ENCODE data around the gene PNRC2.
"Not testable (repeated sequence)": the region's sequence is repeated elsewhere in the genome, so short reads cannot be mapped to it uniquely, and the experiment has no call there.

Gene PNRC2

DNA sequence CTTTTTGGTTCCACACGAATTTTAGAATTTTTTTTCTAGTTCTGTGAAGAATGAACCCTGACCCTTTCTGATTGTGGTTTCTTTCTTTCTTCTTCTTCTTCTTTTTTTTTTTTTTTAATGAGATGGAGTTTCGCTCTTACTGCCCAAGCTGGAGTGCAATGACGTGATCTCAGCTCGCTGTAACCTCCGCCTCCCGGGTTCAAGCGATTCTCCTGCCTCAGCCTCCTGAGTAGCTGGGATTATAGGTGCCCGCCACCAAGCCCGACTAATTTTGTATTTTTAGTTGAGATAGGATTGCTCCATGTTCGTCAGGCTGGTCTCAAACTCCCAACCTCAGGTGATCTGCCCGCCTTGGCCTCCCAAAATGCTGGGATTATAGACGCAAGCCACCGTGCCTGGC, 32.4 kb downstream of the PNRC2 start:
- not testable (repeated sequence) for DNase-seq (ENCODE audit: low spot score)

DNA sequence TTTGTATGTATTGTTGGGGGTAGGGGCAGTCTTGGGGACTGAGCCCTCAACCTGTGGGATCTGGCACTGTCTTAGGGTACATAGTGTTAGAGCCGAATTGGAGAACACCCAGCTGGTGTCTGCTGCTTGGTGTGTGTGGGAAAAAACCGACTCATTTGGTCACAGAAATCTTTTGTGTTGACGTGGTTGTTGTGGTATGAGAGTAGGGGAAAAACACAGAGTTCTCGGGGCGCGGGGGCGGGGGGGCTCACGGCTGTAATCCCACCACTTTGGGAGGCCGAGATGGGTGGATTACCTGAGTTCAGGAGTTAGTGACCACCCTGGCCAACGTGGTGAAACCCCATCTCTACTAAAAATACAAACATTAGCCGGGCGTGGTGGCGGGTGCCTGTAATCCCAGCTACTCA, 35.8 kb downstream of the PNRC2 start:
- no peak for DNase-seq (ENCODE audit: low spot score)

DNA sequence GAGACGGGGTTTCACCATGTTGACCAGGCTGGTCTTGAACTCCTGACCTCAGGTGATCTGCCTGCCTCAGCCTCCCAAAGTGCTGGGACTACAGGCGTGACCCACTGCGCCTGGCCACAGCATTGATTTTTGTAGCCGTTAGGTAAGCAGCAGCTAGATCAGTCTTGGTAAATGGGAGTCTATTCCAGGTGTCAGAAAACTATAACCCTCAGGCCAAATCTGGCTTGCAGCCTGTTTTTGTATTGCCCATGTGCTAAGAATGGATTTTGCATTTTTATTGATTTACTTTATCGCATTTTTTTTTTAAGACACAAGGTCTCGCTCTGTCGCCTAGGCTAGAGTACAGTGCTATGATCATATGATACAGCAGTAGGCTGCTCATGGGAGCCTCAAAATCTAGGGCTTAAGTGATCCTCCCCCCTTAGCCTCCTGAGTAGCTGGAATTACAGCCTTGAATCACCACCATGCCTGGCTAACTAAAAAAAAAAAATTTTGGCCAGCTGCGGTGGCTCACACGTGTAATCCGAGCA, 37.1 kb downstream of the PNRC2 start:
- no peak for DNase-seq (ENCODE audit: low spot score)

DNA sequence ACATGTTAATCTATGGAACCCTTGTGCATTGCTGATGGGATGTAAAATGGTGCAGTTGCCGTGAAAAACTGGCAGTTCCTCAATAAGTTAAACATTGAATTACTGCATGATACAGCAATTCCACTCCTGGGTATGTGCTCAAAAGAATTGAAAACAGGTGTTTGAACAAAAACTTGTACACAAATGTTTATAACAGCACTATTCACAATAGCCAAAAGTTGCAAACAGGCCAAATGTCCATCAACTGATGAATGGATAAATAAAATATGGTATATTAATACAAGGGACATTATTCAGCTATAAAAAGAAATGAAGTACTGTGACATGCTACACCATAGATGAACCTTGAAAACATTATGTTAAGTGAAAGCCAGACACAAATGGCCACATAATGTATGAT, 38.2 kb downstream of the PNRC2 start:
- DNase-seq (ENCODE audit: low spot score) = no peak

DNA sequence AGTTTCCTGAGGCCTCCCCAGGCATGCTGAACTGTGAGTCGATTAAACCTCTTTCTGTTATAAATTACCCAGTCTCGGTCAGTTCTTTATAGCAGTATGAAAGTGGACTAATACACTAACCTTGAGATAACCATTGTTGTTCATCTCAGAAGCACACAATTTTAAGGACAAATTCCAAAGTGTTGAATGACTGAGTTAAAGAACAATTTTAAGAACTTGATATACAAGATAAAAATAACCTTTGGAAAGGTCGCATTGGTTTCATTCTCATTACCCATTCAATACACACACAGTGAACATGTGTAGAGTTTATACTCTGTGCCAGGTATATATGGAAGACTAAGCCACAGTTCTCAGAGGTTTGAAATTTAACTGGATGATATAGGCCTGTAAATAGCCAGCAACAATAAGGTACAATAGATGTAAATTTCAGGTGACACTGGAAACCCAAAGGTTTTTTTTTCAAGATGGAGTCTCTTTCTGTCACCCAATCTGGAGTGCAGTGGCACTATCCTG, 39.6 kb downstream of the PNRC2 start:
- no peak for DNase-seq (ENCODE audit: low spot score)

DNA sequence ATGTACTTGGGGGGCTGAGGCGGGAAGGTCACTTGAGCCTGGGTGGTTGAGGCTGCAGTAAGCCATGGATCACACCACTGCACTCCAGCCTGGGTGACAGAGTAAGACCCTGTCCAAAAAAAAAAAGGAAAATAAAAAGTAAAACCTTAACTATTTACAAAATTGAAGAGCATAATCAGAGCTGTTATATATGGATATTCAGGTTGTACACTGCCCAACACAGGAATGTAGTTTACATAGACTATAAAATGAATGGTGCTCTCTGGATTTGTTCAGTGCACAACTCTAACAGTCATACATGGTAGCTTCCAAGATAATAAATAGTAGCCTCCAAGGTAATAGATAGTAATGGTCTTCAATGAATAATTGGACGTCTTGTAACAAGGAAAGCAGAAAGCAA, 43.1 kb downstream of the PNRC2 start:
- no peak for DNase-seq (ENCODE audit: low spot score)

DNA sequence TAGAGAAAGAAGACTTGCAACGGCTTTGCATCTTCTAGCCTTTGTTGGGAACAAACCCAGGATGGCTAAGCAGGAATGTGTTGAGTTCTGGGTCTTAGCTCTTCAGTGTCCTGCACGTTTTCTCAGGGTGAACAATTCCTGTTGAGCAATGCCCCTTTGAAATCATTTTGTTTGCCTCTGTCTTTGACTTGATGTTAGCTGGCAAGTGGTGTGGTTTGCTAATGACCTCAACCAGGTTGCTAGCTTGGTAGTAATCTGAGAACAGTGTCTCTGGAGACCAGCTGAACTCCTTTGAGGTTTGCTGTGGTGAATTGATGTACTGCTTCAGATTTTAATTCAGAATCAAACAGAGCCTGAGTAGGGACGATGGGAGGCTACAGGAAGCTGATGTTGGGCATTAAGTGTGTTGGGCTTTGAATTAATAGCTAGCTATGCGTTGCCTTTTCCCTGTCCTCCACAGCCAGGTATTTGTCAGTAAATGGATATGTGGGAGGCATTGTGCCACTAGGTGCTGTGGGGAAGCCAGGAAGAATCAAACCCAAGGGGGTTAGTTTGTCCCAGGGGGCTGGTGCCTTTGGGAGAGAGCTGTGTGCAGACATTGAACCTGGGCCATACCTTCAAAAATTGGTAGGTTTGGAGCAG, 43.8 kb downstream of the PNRC2 start:
- DNase-seq (ENCODE audit: low spot score) = no peak

DNA sequence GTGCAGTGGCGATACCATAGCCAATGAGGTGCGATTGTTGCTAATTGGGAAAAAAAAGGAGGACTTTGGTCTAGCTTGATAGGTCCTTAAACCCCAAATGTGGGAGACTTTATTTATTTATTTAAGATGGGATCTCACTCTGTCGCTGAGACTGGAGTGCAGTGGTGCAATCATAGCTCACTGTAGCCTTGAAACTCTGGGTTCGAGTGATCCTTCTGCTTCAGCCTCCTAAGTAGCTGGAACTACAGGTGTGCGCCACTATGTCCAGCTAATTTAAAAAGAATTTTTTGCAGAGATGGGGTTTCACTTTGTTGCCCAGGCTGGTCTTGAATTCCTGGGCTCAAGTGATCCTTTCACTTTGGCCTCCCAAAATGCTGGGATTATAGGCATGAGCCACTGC, 44.5 kb downstream of the PNRC2 start:
- DNase-seq (ENCODE audit: low spot score) = no peak

DNA sequence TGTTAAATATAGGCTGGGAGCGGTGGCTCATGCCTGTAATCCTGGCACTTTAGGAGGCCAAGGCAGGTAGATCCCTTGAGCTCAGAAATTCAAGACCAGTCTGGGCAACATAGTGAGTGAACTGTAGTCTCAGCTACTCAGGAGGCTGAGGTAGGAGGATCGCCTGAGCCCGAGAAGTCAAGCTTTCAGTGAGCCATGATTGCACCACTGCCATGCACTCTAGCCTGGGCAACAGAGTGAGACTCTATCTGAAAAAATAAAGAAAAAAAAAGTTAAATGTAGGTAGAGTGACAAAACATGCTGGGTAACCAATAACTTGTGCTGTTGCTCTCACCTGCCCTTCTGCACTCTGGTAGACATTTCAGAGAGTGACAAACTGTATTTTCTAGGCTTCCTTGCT, 45.5 kb downstream of the PNRC2 start:
- no peak for DNase-seq (ENCODE audit: low spot score)

DNA sequence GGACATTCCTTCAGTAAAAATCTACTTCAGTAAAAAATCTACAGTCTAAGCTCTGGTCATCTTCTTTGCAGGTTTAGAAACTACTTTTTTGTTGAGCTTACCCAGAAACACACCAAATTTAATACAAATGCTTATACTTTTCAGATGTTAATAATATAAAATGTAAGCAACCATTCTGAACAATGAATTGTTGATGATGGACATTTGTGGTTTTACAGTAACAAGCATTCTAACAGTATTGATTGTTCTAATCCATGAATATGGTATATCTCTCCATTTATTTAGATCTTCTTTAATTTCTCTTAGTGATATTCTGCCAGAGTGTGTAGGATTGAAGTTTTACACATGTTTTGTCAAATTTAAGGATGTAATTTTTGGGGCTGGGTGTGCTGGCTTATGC, 47.5 kb downstream of the PNRC2 start:
- no peak for DNase-seq (ENCODE audit: low spot score)

DNA sequence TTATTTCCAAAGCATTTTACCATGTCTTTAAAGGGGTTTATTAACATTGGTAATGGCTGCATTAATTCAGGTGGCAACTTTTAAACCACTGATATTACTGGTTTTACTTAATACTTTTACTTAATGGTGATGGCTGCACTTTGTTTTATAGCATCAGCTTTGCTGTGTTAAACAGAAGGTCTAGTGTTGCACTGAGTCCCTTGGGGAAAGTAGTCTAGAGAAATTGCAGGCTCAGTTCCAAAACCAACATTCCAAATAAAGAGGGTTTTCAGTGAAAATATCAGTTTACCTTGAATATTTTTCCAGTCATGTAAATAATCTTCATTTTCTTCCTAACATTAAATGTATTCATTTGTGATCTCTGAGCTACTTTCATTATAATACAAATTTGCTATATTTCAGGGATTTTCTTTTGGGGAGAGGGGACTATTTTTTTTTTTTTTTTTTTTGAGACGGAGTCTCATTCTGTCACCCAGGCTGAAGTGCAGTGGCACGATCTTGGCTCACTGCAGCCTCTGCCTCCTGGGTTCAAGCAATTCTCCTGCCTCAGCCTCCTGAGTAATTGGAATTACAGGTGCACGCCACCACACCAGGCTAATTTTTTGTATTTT, 49.1 kb downstream of the PNRC2 start:
- not testable (repeated sequence) for DNase-seq (ENCODE audit: low spot score)

DNA sequence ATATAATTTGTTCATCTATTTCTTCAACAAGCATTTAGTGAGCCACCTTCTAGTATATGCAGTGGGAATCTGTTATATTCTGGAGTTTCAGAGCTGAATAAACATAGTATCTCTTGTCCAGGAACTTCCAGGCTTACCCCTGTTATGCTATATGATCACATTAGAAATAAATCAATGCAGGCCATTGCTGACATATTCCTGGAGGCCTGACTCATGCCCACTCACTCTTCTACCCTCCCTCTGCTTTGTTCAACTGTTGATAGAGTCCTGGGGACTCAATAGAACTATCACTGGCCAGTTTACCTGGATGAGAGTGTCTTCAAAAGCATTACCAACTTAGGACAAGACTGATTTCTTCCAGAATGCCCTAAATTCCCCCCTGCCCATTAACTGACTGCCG, 49.8 kb downstream of the PNRC2 start:
- DNase-seq (ENCODE audit: low spot score) = no peak

DNA sequence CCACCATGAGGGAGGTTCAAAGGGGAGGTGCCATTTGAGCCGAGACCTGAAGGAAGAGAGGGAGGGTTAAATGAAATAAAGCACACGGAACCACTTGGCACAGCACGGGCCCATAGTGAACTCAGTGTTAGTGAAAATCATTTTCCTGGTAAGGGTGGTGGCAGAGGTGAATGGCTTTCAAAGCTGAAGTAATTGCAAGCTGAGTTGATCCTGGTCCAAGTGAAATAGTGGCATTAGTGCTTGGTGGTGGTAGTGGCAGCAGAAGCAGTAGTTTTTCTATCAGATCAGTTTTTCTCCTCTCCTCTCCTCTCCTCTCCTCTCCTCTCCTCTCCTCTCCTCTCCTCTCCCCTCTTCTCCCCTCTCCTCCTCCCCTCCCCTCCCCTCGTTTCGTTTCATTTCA, 51.0 kb downstream of the PNRC2 start:
- no peak for DNase-seq (ENCODE audit: low spot score)

DNA sequence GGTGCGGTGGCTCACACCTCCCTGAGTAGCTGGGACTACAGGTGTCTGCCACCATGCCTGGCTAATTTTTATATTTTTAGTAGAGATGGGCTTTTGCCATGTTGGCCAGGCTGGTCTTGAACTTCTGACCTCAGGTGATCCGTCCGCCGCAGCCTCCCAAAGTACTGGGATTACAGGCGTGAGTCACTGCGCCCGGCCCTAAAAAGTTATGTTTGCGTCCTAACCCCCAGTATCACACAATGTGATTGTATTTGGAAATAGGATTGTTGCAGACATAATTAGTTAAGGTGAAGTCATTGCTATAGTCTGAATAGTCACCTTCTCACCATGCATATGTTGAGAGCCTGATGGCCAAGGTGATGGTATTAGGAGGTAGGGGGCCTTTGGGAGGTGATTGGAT, 53.2 kb downstream of the PNRC2 start:
- not testable (repeated sequence) for DNase-seq (ENCODE audit: low spot score)

All from globus pallidus (tissue), 1 donor.